ENCODE results near the gene COP1. TPM values are rescaled to one million over a fixed set of nuclear protein-coding genes. Genes with fewer than 3 reads are reported as not detected.
"Not testable (repeated sequence)": the region's sequence is repeated elsewhere in the genome, so short reads cannot be mapped to it uniquely, and the experiment has no call there.

The COP1 gene
- total and polyA plus RNA-seq, 3 donors from 2014 or later: 63.7 to 103 (median 92.9) TPM

DNA sequence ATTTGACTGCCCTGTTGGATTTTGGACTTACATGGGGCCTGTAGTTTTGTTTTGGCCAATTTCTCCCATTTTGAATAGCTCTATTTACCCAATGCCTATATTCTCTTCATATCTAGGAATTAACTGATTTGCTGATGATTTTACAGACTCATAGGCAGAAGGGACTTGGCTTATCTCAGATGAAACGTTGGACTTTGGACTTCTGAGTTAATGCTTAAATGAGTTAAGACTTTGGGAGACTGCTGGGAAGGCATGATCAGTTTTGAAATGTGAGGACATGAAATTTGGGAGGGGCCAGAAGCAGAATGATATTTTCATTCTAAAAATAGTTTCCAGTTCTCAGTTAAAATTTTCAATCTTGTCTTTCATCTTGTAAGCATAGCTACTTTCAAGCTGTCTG, 222.3 kb downstream of the COP1 start:
- TF ChIP-seq CTCF (IDR thresholded peaks at IDR 0.05): no peak
- no peak for TF ChIP-seq POLR2A (IDR thresholded peaks at IDR 0.05)
- DNase-seq: no peak
- Histone ChIP-seq H3K4me1 (no peaks in the 10 kb centered on the region), H3K9me3 (no peaks in the 10 kb centered on the region), H3K4me3 (no peak overlapping the region), H3K27ac (no peak overlapping the region), H3K36me3 (ENCODE audit: low read depth, missing control alignments) (no peaks in the 10 kb centered on the region), H3K27me3 (no peaks in the 10 kb centered on the region)
- intact Hi-C loops (cut with DNase I; ENCODE audit: low total_unique reads): no loop called here
- 93 to 94% methylated on average over 1 of the region's 1 CpG for WGBS, 2 donors

DNA sequence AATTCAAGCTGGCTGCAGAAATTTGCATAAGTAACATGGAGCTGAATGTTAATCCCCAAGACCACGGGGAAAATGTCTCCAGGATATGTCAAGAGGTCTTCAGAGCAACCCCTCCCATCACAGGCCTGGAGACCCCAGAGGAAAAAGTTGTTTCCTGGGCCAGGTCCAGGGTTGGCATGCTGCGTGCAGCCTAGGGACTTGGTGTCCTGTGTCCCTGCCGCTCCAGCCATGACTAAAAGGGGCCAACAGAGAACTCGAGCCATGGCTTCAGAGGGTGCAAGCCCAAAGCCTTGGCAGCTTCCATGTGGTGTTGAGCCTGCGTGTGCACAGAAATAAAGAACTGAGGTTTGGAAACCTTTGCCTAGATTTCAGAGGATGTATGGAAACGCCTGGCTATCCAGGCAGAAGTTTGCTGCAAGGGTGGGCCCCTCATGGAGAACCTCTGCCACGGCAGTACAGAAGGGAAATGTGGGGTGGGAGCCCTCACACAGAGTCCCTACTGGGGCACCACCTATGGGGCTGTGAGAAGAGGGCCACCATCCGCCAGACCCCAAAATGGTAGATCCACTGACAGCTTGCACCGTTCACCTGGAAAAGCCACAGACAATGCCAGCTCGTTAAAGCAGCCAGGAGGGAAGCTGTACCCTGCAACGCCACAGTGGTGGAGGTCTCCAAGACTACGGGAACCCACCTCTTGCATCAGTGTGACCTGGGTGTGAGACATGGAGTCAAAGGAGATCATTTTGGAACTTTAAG, 222.9 kb downstream of the COP1 start:
- no peaks in the 10 kb centered on the region for H3K9me3 ChIP-seq
- H3K27ac ChIP-seq: no peak overlapping the region
- no peaks in the 10 kb centered on the region for H3K4me1 ChIP-seq
- no peaks in the 10 kb centered on the region for H3K27me3 ChIP-seq
- H3K36me3 ChIP-seq (ENCODE audit: low read depth, missing control alignments): no peaks in the 10 kb centered on the region
- H3K4me3 ChIP-seq: no peak overlapping the region
- no peak for DNase-seq
- intact Hi-C loops (cut with DNase I; ENCODE audit: low total_unique reads): no loop called here
- 97% methylated on average over 11 to 12 of the region's 12 CpGs for WGBS, 2 donors
- TF ChIP-seq POLR2A (IDR thresholded peaks at IDR 0.05): no peak
- no peak for TF ChIP-seq CTCF (IDR thresholded peaks at IDR 0.05)

GRCh38 chr1:175983363-175983762, 223.7 kb downstream of the COP1 start:
- H3K4me3 ChIP-seq; H3K9me3 ChIP-seq; H3K27me3 ChIP-seq; H3K4me1 ChIP-seq; intact Hi-C loops (cut with DNase I; ENCODE audit: low total_unique reads); H3K36me3 ChIP-seq (ENCODE audit: low read depth, missing control alignments); DNase-seq; H3K27ac ChIP-seq: not testable (repeated sequence)
- WGBS, 2 donors: 96 to 100% methylated on average over 2 of the region's 2 CpGs

DNA sequence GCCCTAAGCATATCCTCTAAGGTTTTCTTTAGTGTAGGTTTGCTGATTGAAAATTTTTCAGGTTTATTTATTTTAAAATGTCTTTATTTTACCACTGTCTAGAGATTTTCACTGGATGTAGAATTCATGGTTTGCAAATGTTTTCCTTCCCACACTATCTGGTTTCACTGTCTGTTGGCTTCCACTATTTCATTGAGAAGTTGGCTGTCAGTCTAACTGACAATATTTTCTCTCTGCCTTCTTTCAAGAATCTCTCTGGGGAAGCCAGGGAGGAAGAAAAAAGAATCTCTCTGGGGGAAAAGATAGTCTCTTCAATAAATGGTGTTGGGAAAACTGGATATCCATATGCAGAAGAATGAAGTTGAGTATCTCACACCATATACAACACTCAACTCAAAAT, 226.0 kb downstream of the COP1 start:
- Histone ChIP-seq H3K27ac (no peak overlapping the region), H3K4me1 (no peaks in the 10 kb centered on the region), H3K4me3 (no peak overlapping the region), H3K27me3 (no peaks in the 10 kb centered on the region), H3K36me3 (ENCODE audit: low read depth, missing control alignments) (no peaks in the 10 kb centered on the region), H3K9me3 (no peaks in the 10 kb centered on the region)
- TF ChIP-seq POLR2A (IDR thresholded peaks at IDR 0.05) (no peak), CTCF (IDR thresholded peaks at IDR 0.05) (no peak)
- intact Hi-C loops (cut with DNase I; ENCODE audit: low total_unique reads): no loop called here
- no peak for DNase-seq

DNA sequence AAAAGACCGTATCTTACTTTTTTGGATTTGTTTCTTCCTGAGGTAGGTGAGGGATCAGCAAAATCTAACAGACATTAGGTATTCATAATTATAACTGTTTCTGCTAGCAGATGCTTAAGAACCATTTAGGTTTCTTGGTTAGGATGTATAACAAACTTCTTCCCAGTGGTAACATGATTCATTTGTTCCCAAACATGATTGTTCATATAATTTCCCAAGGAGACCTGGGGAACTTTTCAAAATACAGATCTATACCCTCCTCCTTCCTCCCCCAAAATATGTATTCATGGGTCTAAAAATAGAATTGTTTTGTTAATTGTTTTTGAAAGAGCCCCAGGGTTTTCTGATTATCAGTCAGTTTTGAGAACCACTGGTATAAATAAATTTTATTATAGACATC, 228.2 kb downstream of the COP1 start:
- no peak overlapping the region for H3K4me3 ChIP-seq
- H3K9me3 ChIP-seq: no peaks in the 10 kb centered on the region
- no peaks in the 10 kb centered on the region for H3K27me3 ChIP-seq
- DNase-seq: no peak
- TF ChIP-seq POLR2A (IDR thresholded peaks at IDR 0.05): no peak
- TF ChIP-seq CTCF (IDR thresholded peaks at IDR 0.05): no peak
- H3K27ac ChIP-seq: no peak overlapping the region
- H3K4me1 ChIP-seq: no peaks in the 10 kb centered on the region
- intact Hi-C loops (cut with DNase I; ENCODE audit: low total_unique reads): no loop called here
- WGBS, 2 donors: 85 to 97% methylated on average over 1 of the region's 1 CpG
- no peaks in the 10 kb centered on the region for H3K36me3 ChIP-seq (ENCODE audit: low read depth, missing control alignments)
